HG03139 (cell line): ENCODE measurements around the gene HSDL1.
A peak's percentile ranks its signal among the peaks of the same experiment; 100 is the strongest.

Experiments
- ATAC-seq: cut with Tn5 transposase; IDR thresholded peaks from one replicate; pipeline ENCODE4 v1.9.1; 2021; ENCODE audit not compliant: unreplicated experiment

The HSDL1 gene

DNA sequence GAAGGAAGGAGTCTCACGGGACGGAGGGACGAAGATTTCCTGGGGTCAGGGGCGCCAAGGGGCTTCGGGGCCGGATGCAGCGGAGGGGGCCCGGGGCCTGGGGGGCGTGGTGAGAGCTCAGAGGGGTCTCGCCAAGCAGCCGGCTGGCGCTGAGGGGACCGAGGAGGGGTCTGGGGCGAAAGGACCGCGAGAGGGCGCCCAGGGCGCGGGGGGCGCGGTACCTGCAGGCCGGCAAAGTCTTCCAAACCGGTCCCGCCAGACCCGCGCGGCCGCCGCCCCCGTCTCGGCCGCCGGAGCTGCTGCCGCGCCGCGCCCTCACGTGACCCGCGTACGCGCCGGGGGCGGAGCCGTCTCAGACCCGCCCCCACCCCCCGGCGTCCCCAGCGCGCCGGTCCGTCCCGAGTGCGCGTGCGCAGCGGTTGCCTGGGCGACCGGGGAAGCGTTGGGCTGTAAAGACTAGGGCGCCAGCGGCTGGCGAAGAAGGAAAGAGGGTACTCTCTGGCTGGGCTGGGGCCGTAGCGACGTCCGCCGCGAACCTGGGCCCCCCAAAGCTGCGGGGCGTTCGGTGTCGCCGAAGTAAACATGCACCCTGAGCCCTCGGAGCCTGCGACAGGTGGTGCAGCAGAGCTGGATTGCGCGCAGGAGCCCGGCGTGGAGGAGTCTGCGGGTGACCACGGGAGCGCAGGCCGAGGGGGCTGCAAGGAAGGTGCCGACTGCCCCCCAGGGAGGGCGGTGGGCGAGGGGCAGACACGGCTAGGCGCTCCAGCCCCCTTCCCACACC, at the start of gene HSDL1, which contains the start of gene DNAAF1:
TSS of gene HSDL1 (minus strand) at position 319 of the 781 bp plus-strand sequence. CDS start 13,856 bp downstream, outside the sequence.
TSS of gene DNAAF1 (plus strand) at position 450 of the 781 bp plus-strand sequence. CDS start at position 583, 133 bp downstream.
- ATAC-seq: peak; percentile 78

DNA sequence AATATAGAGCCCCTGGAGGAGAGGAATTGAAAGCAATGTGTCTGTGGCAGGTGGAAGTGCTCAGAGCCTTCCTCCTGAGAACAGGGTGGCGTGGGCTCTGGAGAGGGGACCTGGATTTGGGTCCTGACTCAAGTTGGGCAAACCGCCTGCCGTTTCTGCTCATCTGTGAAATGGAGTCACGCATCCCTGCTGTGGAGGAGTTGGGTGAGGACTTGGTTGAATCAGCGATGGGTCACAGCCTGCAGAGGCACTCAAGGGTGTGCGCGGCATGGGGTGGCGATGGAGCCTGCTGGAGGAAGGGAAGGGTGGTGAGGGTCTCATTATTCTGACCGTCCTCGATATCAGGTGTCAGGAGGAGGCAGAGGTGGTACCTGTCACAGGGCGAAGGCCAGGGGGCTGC, 49.0 kb upstream of the HSDL1 start:
- ATAC-seq: no peak

DNA sequence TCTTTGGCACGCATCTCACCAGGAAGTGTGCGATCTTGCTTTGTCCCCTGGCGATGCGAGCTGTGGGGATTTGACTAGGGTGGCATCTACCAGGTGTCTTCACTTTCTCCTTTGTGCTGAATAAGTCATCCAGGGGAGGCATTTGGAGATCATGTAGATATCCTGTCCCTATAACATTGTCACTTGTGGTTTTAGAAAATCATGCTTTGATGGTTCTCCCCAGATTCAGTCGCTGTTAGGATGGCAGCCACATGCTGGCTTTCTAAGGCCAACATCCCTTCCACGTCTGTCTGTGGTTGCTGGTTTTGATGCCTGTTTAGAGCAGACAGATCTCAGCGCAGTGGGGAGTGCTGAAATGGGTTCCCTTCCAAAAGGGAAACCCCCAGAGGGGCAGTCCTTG, 48.5 kb upstream of the HSDL1 start:
- ATAC-seq: no peak

DNA sequence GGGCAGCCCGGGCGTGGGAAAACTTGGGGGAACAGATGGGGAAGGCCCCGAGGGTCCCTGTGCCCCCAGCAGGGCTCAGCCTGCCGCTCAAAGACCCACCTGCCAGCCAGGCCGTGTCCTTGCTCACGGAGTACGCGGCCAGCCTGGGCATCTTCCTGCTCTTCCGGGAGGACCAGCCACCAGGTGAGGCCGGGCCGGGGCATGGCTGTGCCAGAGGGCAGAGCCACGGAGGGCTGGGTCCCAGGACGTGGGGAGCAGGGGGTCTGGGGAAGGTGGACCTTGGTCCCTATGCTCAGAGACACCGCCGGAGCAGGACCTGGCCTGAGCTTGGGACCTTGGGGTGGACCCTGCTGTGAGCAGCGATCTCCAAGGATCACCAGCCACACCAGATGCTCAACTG, 46.5 kb upstream of the HSDL1 start:
- ATAC-seq: no peak

DNA sequence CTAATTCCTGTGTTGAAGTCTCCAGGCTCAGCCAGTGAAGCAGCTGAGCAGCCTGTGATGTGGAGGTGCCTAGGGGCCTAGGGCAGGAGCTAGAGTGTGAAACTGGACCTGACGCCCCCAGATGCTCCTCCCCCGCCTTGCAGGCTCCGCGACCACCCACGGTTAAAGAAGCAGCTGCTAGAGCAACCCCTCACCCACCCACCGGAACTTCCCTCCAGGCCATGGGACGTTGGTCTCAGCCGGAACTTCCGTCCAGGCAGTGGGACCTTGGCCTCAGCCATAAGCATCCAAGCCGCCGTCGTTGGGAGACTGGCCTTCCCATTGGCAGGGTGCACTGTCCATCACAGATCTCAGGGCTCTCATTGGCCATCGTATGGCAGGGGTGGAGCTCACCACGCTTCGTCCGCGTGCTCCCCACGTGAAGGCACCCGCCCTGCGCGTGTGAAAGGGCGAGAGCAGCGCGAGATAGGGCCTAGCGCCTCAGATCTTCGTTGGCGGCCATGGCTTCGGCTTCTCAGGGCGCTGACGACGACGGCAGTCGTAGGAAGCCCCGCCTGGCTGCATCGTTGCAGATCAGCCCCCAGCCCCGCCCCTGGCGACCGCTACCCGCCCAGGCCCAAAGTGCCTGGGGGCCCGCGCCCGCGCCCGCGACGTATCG, 45.9 kb upstream of the HSDL1 start, which contains the start of gene ADAD2:
TSS of gene ADAD2 (plus strand) at position 427 of the 658 bp plus-strand sequence. CDS start at position 501, 74 bp downstream.
- ATAC-seq: no peak

DNA sequence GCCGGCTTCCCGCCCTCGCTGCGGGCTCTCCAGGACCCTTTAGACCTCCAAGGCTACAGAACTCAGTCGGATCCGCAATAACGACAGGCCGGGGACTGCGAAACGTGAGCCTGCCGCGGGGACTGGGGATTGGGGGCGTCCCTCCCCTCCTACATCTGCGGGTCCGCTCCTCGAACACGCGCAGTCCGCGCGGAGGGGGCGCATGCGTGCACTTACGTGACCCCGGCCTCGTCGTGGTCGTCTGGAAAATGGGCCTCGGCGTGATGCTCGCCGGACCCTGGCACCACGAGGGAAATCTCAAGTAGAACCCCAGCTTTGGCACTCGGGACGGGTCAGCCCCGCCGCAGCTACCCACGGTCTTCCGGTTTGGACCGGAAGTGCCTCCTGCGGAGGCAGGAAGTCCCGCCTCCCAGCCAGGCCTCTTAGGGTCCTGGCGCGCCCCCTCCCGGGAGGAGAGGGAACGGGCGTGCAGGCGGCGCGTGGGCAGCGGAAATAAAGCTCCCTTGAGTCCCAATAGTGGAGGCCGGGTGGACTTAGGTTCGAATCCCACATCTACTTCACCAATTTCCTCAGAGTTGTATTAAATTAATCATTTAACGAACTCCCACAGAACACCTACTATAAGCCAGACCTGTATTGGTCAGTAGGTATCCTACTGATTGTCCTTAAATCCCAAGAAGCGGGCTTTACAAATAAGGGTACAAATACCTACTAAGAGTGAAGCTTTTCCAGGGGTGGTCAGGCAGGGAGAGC, 41.9 kb upstream of the HSDL1 start, which contains the start of gene TAF1C:
TSS of gene TAF1C (minus strand) at position 373 of the 753 bp plus-strand sequence. CDS start 2,069 bp downstream, outside the sequence.
- ATAC-seq: peak; percentile 95

DNA sequence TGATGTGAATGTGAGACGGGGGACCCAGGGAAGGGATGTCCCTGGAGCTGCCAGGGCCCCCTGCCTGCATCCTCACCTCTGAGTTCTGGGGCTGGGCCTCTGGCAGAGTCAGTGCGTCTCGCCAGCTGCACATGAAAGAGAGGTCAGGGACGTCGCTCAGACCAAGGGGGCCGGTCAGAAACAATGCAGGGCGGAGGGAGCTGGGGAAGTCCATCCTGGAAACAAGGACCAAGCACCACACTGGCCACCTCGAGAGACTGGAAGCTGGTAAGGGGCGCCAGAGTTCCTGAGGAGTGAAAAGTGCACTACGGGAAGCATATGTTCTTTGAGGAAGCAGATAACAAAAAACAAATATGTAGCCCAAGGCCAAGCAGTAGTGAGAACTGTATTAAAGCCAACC, 39.8 kb upstream of the HSDL1 start:
- ATAC-seq: no peak

DNA sequence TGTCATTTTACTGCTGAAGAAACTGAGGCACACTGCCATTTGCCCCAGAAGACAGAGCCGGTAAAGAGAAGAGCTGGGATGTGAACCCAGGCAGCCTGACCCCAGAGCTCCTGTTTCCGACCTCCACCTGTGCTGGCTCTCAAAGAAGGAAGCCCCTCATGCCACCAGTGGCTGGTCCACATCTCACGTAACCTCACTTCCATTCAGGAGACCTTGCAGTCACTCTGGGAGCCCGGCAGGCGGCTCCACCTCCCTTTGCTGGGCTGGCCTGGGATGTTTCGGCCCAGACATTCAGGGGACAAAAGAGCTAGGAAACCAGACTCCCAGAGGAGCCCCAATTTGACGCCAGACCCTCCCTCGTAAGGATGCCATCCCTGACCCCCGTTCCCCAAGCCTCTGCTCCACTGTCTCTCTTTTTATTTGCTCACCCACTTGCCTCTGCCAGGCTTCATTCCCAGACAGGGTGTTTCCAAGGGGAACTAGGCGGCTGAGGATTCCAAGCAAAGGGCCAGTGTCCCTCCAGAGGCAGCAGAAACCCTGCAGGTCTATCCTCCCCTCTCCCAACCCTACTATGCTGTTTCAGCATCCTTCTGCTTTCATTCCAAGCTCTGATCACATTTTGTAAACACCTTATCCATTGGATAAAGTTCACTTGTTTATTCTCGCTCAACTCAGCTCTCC, 39.1 kb upstream of the HSDL1 start:
- ATAC-seq: no peak

DNA sequence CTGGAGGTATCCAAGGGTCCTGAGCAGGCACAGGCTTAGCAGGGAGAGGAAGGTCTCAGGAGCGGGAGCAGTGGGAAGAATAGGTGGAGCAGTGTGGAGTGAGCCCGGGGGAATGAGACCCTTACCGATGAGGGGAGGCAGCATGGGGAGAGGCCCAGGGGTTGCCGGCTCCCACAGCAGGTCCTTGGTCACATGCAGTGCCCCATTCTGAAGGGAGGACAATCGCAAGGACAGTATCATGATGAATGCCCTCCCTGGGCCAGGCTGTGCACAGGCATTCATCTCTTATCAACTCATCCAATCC, 38.5 kb upstream of the HSDL1 start:
- ATAC-seq: no peak

DNA sequence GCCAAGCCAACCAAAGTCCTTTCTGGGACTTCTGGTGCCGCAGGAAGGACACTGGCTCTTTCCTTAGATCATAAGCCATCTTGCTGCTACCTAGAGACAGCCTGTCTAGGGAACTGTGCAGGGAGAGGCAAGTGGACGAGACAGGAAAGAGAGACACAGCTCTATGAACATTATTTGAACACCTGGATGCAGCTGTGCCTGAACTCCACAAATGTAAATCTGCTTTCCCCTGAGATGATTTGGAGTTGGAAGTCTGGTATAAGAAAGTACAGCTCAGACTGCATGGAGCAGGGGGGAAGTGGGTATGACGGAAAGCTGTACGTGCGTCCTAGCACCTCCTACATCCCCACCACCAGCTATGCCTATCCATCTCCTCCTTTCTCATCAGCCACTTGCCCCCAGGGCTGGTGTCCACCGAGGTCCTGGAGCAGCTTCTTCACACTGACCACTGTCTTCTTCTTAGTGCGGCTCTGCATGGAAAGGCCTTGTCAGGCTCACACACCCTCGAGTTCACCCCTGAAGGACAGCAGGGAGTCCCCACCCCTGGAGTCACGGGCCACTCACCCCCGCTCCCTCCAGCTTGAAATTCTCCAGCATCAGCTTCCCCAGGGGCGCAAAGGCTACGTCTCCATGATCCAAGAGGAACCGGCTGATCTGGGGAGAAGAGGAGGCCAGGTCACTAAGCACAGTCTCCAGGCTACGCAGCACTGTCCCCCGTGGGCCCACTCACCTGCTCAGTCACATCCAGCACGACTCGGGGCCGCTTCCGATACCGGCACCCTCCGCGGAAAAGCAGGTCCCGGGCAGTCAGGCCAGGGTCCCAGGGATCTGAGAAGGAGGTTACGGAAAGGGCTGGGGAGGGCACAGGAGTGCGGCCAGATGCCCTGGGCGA, 37.9 kb upstream of the HSDL1 start:
- ATAC-seq: no peak

DNA sequence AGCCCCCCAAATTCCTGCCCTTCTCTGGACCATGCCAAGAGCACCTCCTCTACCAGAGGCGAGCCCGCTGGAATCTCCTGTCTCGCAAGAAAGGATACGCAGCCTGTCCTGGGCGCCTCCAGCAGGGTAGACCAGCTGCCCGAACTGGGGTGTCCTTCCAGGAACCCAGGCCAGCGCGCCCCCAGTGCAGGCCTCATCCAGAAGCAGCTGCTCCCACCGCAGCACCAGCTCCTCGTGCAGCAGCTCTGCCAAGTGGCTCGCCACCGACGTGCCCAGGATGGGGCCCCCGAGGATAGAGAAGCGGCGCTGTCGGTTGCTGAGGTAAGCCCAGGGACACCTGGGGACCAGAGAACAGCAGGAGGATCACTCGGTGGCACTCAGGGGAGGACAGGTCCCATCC, 37.1 kb upstream of the HSDL1 start:
- no peak for ATAC-seq

DNA sequence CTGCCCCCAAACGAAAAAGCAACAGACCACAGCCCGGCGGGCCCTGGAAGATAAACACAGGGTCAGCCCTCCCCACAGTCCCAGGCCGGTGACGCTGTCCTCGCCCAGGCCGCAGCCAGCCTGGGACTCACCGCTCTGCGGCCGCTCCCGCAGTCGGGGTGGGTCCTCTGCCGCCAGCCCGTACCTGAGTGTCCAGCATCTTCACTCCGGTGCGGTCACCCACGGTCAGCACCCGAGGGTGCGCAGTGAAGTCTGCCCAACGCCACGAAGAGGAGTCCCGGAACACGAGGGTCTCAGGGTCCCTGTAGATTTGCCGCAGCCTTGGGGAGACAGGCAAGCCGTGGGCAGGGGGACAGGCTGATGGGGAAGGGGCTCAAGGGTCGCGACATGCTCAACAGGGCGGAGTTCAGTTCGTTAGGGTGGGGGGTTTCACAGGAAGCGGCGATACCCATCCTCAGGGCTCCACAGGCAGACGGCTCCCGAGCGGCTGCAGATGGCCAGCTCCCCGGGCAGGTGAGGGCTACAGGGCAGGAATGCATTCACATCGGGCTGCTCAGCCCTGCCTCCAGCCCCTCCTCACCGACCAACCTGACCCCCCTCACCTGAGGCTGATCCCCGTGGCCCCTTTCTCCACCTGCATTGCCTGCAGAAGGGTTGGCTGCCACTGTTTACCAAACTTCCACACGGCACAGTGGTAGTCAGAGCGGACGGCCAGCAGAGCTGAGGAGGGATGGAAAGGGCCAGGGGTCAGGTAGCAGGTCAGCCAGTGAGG, 36.4 kb upstream of the HSDL1 start:
- no peak for ATAC-seq

DNA sequence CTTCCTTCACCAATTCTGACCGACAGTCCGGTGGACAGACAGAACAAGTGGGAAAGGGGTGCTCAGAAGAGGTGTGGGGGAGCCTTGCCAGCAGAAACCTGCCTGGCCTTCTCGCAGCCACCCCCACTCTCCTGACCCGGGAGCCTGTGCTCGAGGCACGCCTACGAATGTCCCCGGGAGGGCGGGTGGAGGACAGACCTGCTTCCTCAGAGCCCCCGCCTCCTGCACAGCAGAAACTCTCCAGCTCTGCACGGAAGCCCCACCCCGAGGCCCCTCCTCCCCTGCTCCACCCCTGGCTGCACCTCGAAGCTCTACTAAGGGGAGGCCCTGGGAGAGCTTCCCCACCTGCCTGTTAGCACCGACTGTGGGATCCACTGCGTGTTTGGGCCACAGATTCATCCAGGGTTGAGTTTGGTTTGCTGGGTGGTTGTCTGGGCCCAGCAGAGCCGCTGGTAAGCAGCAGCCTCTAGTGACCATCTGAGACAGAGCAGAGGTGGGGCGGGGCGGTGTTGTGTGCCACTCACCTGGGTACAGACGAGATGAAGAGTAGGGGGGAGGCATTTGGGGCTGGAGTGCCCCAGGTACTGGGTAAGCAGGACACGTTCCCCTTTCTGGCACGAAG, 35.7 kb upstream of the HSDL1 start:
- no peak for ATAC-seq

DNA sequence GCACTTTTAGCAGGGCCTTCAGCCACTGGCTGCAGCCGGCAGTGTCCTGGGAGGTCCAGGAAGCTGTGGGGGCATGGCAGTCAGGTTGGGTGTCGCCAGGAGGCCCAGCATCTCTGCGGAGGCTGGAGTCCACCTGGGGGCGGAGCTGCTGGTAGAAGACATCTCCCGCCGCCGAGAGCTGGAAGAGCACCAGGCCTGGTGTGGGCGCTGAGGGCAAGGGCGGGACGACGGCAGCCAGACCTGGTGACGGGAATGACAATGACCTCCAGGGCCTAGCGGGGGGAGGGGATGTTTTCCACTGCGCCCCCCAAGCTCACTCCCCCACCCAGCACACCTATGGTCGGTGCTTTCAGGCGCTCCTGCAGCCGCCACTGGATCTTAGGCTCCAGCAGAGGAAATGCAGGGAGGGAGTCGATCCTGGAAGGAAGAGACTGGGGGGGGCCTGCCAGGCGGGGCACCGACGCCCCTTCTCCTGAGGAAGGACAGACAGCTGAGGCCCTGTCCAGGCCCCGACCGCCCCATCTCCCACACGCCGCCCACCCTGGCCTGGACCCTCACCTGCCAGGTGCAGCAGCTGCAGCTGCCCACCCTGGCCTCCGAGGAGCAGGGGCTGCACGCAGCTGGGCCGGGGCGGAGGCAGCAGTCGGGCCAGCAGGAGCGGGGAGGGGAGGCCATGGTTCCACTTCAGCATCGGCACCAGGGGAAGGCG, 34.8 kb upstream of the HSDL1 start:
- ATAC-seq: no peak

DNA sequence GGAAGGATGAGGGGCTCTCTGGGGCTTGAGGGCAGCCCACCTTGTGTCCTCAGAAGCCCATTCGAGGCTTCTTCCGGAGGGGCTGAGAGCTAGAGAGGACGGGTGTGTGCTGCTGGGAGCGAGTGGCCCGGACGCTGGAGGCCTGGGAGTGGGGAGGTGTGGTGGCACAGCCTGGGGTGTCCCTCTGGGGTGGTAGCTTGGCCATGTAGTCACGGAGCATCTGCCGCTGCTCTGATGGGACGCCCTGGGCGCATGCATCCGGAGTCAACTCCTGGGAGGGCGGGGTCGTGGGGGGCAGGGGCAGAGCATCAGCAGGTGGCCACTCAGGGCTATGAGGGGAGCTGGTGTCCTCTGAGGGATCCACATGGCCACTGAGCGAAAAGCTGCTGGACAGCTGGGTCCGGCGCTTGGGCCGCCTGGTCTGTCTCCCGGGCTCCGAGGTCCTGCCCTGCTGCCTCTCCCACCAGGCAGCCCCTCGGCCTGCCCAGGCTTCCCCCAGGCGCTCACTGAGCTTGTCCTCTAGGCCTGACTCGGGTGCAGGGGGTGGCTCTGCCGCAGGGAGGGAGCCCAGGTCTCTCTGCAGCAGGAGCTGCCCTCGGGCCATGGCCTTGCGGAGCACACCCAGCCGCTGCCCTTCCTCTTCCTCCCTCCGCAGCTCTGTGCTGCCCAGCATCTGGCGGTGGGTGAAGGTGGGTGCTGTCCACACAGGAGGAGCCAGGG, 34.1 kb upstream of the HSDL1 start:
- no peak for ATAC-seq

DNA sequence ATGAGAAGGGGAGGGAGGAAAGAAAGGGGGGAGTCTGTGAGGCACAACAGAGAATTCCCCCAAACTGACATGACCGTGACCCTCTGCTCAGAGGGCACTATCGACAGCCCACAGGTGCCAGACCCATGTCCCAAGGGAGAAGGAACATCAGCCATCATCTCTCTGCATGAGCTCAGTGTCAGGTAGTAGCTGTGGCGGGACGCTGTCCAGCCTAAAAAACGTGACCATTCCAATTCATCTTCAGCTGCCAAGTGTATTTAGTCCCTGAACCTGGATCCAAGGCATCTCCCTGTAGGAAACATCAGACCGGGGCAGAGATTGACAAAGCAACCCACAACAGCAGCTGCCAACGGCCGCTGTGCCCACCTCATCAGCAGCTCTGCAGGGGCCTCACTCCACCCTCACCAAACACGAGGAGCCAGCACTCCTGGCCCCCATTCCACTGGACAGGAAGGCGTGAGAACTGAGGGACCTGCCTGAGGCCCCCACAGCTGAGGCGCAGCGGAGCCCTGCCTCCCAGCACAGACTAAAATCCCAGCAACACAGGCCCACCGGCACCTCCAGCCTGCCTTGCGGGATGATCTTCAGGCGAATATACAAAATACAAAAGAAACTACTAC, 33.3 kb upstream of the HSDL1 start:
- ATAC-seq: no peak

DNA sequence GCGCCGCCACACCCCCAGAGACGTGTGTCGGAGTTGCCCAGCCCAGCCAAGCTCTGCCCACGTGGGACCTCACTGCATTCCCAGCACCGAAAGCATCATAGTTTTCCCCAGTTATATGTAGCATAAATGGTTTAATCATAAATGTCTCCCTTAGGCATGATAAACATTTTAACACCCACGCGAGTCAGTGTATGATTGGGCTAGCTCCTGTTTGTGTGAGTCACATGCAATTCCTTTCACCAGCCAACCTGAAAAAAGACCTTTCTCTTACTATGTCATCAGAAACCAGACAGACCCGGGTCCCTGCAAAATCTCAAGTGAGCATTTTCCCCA, 32.7 kb upstream of the HSDL1 start:
- no peak for ATAC-seq
